HG03565 (cell line): ENCODE measurements around the gene SERPINA5.

Experiments
- ATAC-seq: cut with Tn5 transposase; IDR thresholded peaks from one replicate; pipeline ENCODE4 v1.9.1; 2021; ENCODE audit warnings: mild to moderate bottlenecking, moderate library complexity; ENCODE audit not compliant: unreplicated experiment

SERPINA5 gene, protein sequence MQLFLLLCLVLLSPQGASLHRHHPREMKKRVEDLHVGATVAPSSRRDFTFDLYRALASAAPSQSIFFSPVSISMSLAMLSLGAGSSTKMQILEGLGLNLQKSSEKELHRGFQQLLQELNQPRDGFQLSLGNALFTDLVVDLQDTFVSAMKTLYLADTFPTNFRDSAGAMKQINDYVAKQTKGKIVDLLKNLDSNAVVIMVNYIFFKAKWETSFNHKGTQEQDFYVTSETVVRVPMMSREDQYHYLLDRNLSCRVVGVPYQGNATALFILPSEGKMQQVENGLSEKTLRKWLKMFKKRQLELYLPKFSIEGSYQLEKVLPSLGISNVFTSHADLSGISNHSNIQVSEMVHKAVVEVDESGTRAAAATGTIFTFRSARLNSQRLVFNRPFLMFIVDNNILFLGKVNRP

DNA sequence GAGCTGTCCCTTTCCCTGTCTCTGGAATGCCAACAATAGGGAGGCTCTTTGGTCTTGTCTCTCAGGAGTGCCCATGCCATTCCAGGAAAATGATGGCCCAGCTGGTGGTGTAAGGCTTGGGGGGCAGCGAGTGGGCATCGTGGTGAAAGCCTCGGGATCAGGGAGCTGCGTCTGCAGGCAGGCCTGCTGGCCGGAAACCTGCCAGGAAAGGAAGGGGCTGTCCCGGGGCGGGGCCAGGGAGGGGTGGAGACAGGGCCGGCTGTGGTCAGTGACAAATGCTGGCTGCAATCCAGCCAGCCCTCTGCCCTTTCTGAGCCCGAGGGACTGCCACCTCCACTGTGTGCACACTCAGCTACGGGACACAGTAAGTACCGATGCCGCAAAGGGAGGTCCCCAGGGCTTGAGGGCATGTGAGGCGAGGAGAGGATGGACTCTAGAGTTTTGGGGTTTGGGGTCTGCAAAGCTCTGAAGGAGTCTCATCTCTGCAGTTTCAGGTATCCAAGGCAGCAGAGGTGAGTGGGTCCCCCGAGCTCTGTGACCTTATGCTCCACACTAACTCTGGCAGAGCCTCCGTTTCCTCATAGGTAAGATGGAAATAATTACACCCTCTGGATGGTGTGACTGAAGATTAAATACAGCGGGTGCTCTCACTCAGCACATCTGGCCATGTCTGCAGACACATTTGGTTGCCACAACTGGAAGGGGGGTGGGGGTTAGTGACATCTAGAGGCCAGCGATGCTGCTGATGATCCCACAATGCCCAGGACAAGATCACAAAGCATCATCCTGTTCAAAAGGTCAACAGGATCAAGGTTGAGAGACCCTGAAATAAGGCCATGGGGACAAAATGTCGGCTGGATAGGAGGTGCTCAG is at the start of gene SERPINA5:
TSS of gene SERPINA5 (plus strand) at position 300 of the 873 bp plus-strand sequence. CDS start 5,937 bp downstream, outside the sequence.
- no peak for ATAC-seq

GRCh38 chr14:94532447-94532846 is 48.8 kb upstream of the SERPINA5 start:
- ATAC-seq, result no peak

GRCh38 chr14:94535506-94535905 is 45.7 kb upstream of the SERPINA5 start:
- no peak for ATAC-seq

DNA sequence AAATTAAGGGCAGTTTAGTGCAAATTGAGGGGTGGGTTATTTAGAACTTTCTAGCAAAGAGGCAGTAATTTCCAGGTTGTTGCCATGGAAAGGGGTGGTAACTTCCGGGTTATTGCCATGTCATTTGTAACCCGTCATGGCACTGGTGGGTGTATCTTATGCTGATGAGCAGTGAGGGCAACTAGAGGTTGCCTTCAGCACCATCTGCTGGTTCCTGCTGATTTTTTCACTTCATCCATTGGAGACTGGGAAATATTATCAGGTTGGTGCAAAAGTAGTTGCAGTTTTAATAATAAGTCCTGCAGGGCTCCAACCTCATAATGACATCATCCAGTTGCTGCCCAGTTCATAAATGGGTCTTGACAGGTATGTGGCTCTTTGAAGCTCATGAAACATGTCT is 44.4 kb upstream of the SERPINA5 start:
- ATAC-seq, result no peak

DNA sequence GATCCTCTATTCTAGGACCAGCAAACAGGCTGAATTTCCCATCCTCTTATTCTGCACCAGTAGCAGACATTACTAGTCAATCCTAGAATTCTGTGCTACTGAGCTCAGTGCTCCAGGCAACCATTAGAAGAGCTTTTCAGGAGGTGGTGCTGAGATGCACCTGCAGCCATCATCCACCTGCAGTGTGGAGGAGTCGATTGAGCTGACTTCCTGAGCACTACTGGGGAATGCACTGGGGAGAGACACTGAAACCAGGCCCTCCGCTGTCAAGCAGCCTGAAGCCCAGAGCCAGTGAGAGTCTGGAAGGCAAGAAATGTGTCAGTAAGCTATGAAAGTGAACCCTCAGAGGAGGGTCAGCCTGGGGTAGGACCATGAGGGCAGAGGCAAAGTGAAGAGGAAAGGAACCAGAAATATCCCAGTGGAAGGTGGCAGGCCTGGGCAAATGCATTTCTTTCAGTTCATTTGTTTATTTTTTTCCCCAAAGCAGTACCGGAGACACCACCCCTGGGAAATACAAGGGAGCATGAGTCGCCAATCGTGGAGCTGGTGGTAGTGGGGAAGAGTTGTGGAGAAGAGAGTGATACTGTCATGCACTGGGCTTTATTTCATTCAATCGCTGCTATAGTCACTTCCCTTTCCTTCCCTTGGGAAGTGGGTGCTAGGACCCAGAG is 43.0 kb upstream of the SERPINA5 start:
- ATAC-seq, result no peak

- no peak for ATAC-seq
These were observed 42.0 kb upstream of the SERPINA5 start for GRCh38 chr14:94539181-94539580.

- no peak for ATAC-seq
These were observed 41.0 kb upstream of the SERPINA5 start for GRCh38 chr14:94540031-94540794.

GRCh38 chr14:94541234-94541975 is 39.8 kb upstream of the SERPINA5 start:
- no peak for ATAC-seq

DNA sequence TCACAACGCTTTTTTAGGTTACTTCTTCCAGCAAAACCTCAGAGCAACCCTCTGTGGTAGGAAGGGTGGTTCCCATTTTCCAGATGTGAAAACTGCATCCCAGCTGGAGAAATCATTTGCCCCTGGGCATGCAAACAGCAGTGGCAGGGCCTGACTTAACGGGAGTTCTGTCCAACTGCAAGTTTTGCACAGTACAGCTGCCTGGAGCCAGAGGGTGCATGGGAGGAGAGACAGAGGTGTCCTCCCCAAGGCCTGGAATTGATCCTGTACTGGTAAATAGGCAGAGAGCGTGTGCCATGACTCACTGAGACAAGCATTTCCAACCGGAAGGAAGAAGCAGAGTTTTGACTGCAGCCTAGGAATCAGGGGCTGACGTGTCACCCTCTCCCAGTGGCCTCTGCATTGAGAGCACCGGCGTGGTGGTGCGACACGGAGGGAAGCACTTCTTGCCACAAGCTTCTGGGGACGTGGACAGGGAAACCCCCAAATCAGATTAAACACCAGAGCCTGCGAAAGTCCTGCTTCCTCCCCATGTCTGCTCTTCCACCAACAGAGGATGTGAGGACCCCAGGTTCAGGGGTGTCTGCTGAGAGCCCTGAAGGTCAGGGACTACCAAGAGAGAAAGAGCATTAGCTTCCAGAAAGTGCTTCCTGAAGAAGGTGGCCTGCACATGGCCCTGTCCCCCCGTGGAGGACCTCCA is 39.0 kb upstream of the SERPINA5 start:
- ATAC-seq, result no peak

DNA sequence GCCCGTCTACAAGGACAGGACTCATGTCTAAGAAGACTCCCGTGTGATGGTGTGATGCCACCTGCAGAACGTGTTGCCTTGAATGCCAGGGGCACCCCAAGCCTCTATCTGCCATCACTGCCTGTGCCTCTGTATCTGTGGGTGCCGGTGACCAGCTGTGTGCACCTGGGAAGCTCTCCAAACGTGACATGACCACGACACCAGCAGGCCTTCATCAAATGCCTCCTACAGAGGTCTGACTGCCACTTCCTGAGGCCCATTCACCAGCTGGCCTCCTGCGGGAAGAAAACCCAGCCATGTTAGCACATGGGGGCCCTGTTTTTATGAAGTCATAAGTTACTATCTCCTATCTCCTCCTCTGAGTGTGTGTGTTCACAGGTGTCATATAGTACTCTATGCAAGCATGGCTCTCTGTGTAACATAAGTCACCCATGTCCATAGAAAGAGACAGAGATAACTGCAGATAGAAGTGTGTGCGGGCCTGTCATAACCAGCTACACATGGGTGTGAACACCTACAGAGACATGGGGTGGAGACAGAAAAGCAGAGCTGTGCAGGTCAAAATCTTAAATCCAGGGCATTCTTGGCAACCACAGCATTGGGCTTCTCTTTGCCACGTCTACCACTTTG is 38.3 kb upstream of the SERPINA5 start:
- no peak for ATAC-seq

- ATAC-seq, result no peak
These were observed 37.6 kb upstream of the SERPINA5 start for GRCh38 chr14:94543449-94544124.

DNA sequence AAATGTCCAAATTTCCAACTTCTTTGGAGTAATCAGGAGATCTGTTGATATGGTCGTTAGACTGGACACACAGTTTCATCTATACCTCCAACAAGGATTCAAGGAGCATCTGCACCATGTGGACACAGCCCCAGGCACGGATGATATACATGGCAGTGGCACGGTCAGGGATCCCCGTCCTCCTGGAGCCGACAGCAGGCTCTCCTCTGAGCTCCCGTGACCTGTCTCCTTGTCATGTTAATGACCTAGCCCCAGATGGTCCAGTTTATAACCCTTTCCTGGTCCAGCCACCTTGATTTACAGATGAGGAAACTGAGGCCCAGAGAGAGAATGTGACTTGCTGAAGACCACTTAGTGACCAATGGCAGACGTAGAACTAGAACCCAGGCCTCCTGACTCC is 36.5 kb upstream of the SERPINA5 start:
- no peak for ATAC-seq

- no peak for ATAC-seq
These were observed 35.9 kb upstream of the SERPINA5 start for GRCh38 chr14:94545131-94545841.

GRCh38 chr14:94547151-94547680 is 34.0 kb upstream of the SERPINA5 start:
- no peak for ATAC-seq

- ATAC-seq, result no peak
These were observed 33.5 kb upstream of the SERPINA5 start for GRCh38 chr14:94547726-94548125.

GRCh38 chr14:94548131-94548998 is 32.9 kb upstream of the SERPINA5 start:
- ATAC-seq, result no peak
